ENCODE measurements around the gene RGL3.
"Not testable (repeated sequence)": the region's sequence is repeated elsewhere in the genome, so short reads cannot be mapped to it uniquely, and the experiment has no call there.

Gene RGL3, protein sequence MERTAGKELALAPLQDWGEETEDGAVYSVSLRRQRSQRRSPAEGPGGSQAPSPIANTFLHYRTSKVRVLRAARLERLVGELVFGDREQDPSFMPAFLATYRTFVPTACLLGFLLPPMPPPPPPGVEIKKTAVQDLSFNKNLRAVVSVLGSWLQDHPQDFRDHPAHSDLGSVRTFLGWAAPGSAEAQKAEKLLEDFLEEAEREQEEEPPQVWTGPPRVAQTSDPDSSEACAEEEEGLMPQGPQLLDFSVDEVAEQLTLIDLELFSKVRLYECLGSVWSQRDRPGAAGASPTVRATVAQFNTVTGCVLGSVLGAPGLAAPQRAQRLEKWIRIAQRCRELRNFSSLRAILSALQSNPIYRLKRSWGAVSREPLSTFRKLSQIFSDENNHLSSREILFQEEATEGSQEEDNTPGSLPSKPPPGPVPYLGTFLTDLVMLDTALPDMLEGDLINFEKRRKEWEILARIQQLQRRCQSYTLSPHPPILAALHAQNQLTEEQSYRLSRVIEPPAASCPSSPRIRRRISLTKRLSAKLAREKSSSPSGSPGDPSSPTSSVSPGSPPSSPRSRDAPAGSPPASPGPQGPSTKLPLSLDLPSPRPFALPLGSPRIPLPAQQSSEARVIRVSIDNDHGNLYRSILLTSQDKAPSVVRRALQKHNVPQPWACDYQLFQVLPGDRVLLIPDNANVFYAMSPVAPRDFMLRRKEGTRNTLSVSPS

GRCh38 chr19:11418549-11419506 lies at the start of gene RGL3:
TSS of gene RGL3 (minus strand) at chr19:11419314. CDS start at chr19:11419278, 36 bp downstream.
- peak; percentile 69 for DNase-seq

- DNase-seq: not testable (repeated sequence)
These were observed 49.2 kb upstream of the RGL3 start for GRCh38 chr19:11468266-11468845.

- DNase-seq: no peak
These were observed 46.5 kb upstream of the RGL3 start for GRCh38 chr19:11465600-11465999.

GRCh38 chr19:11464333-11465265 lies 45.5 kb upstream of the RGL3 start:
- no peak for DNase-seq

- DNase-seq: no peak
These were observed 44.3 kb upstream of the RGL3 start for GRCh38 chr19:11463391-11463790.

- no peak for DNase-seq
These were observed 42.3 kb upstream of the RGL3 start for GRCh38 chr19:11461453-11461852.

GRCh38 chr19:11460207-11460606 lies 41.1 kb upstream of the RGL3 start:
- DNase-seq: no peak

DNA sequence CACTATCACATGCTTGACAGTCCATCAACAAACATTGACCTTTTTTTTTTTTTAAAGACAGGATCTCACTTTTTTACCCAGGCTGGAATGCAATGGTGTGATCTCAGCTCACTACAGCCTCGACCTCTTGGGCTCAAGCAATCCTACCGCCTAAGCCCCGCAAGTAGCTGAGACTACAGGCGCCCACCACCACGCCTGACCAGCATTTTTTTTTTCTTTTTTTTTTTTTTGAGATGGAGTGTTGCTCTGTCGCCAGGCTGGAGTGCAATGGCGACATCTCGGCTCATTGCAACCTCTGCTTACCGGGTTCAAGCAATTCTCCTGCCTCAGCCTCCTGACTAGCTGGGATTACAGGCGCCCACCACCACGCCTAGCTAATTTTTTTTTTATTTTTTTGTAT lies 39.8 kb upstream of the RGL3 start:
- DNase-seq: not testable (repeated sequence)

DNA sequence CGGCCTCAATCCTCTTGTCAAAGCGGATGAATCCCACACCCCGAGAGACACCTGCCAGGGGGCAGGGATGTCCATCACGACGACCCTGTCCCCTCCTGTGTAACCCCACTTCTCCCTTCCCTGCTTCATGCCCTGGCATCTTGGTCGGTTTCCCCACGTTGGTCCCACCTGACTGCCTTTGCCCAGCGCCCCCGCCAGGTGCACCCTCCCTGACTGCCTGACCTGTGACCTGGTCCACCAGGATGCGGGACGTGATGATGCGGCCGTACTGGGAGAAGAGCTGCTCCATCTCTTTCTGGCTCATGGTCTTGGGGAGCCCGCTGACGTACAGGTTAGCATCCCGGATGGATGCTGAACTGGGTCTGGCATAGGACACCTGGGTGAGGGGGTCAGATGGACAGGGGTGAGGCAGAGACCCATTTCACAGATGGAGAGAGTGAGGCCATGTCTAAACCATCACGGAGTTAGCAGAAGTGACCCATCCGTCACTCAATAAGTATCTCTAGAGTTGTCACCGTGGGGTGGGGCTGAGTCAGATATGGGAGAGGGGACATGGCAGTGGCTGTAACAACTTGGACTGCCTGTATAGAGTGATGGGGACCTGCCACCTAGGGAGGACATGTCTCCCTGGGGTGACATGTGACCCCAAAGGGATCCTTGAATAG lies 39.3 kb upstream of the RGL3 start:
- no peak for DNase-seq

- DNase-seq: no peak
These were observed 38.7 kb upstream of the RGL3 start for GRCh38 chr19:11457831-11458230.

- no peak for DNase-seq
These were observed 38.0 kb upstream of the RGL3 start for GRCh38 chr19:11457115-11457514.

DNA sequence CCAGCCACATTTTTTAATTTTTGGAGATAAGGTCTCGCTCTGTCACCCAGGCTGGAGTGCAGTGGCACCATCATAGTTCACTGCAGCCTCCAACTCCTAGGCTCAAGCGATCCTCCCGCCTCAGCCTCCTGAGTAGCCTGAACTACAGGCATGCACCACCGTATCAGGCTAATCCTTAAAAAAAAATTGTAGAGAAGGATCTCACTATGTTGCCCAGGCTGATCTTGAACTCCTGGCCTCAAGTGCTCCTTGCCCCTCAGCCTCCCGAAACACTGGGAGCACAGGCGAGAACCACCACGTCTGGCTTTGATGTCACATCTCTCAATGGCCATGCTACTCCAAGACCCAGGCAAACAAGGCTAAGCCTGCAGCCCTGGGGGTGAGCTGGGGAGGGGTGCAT lies 37.5 kb upstream of the RGL3 start:
- no peak for DNase-seq

GRCh38 chr19:11455233-11455554 lies 36.1 kb upstream of the RGL3 start:
- DNase-seq: not testable (repeated sequence)

GRCh38 chr19:11453468-11454341 lies 34.6 kb upstream of the RGL3 start:
- DNase-seq: no peak

- no peak for DNase-seq
These were observed 33.7 kb upstream of the RGL3 start for GRCh38 chr19:11452620-11453310.

DNA sequence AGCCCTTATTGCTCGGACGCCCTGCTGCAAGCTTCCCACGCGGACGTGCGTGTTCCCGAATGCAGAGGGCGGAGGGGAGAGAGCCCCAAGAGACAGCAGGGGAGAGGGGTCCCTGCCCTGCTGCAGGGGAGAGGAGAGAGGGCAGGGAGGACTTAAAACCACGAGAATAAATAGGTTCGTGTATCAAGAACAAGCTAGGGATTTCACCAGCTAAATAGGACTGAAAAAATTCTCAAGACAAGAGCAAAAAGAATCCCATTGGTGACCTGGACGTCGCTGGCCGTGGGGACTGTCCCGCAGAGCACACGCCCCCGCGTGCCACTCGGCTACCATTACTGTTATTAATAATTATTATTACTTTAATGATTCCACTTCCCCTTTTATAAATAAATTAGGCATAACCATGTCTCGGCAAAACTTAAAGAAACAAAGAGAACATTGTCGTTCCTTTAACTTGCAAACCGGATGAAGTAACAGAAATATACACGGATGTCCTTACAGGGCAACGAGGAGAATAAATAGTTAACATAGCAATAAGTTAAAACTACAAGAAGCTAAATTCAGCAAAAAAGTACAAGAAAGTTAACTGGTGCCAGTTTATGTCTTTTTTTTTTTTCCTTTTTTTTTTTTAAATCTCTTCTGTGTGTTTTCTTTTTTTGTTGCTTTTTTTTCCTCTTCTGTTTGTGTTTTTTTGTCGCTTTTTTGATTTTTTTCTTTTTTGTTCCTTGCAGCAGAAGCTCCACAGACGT lies 32.9 kb upstream of the RGL3 start:
- no peak for DNase-seq

DNA sequence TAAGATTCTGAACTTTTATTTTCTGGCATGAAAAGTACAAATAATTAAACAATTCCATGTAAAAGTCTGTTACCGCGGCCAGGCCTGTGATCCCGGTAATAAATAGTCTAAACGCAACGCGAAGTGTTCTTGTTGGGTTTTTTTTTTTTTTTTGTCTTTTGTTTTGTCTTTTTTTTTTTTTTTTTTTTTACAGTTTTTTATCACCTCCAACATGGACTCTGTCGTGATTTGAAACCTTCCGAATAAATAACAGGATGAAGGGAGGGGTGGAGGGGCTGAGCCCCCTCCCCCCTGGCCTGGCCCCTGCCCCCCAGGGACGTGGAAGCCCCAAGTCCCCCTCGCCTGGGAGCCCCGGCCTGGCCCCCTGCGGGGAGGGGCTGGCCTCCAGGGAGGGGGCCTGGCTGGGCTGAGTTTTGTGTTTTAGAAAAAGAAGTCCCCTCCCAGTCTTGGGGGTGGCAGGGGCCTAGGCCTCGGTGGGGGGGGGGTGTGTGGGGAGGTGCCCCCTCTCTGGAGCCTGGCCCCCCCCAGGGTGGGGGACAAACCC lies 32.3 kb upstream of the RGL3 start:
- DNase-seq: no peak

- no peak for DNase-seq
These were observed 31.6 kb upstream of the RGL3 start for GRCh38 chr19:11450570-11451326.

Data from NCI-H1436 (cell line).